HepG2 (cell line): ENCODE data around the gene DEUP1. TPM values are rescaled to one million over a fixed set of nuclear protein-coding genes. Genes with fewer than 3 reads are reported as not detected.

Experiments used
- ATAC-seq: fragments of 200-7000 bp; cut with Tn5 transposase; 3 replicates; pipeline ENCODE4 v1.9.1; 2020; ENCODE audit warnings: mild to moderate bottlenecking, moderate library complexity
- BruUV-seq: library from RNA; stranded (reverse); fragments of 400-500 nt; replicated peaks from 2 replicates; lab custom pipeline; 2021; lab: Mats Ljungman, UMichigan
- CTCF ChIA-PET: fragments of 300-600 bp; formaldehyde crosslinking; extraction: SDS; loops from one replicate; lab custom pipeline; 2021; ENCODE audit warnings: low total read pairs, inconsistent platforms, low intra/inter-chr PET ratio; lab: Yijun Ruan, JAX
- POLR2A ChIA-PET: fragments of 350-600 bp; sonication (Branson Sonifier 250); formaldehyde crosslinking; loops from one replicate; lab custom pipeline; 2020; ENCODE audit warnings: antibody characterized with exemption, inconsistent platforms; lab: Yijun Ruan, JAX
- DNase-seq: peaks from one replicate; pipeline ENCODE4 v3.0.0-alpha.2; 2015; ENCODE audit warnings: low spot score
- FAIRE-seq: peaks from 3 replicates; lab custom pipeline; 2011; peaks lifted over from hg19 to GRCh38; lab: Jason Lieb, UNC
- H2AFZ ChIP-seq: one replicate; pipeline ENCODE4 v1.6.1; 2011; ENCODE audit warnings: low read length, inconsistent platforms
- H3K27ac ChIP-seq: fragments of 300-600 bp; 3 replicates; pipeline ENCODE4 v1.8.0; 2011; ENCODE audit warnings: mixed run types, mild to moderate bottlenecking, mixed read lengths, low read length, inconsistent platforms; ENCODE audit not compliant: insufficient read depth; ENCODE audit errors: extremely low read length
- H3K27me3 ChIP-seq, 2 experiments: fragments of 200-600 bp in 1 of 2; 2 replicates in 1 of 2; 3 replicates in 1 of 2; pipeline versions ENCODE4 v1.6.0 to v1.8.0; 2011; ENCODE audit warnings: low read length in 2 of 2, mild to moderate bottlenecking in 2 of 2, moderate library complexity in 2 of 2, inconsistent platforms in 1 of 2; ENCODE audit not compliant: insufficient read depth in 2 of 2, control insufficient read depth in 1 of 2
- H3K36me3 ChIP-seq, 2 experiments: fragments of 200-600 bp in 1 of 2; replicated peaks in 1 of 2; 2 replicates in 1 of 2; 3 replicates in 1 of 2; pipeline versions ENCODE4 v1.5.1 to v1.8.0; 2011; ENCODE audit warnings: low read length in 2 of 2, inconsistent platforms in 1 of 2; ENCODE audit not compliant: insufficient read depth in 2 of 2, control insufficient read depth in 1 of 2
- H3K4me1 ChIP-seq: 2 replicates; pipeline ENCODE4 v1.5.1; 2012; ENCODE audit warnings: low read length, inconsistent platforms; ENCODE audit not compliant: insufficient read depth
- H3K4me2 ChIP-seq: 2 replicates; pipeline ENCODE4 v1.6.0; 2011; ENCODE audit warnings: low read depth, low read length, inconsistent platforms
- H3K4me3 ChIP-seq, 3 experiments: fragments of 200-600 bp in 1 of 3; sonication (generic), shearing (Covaris generic) in 1 of 3; replicated peaks in 1 of 3; 2 replicates each; pipeline ENCODE4 v1.5.1; 2011 to 2016; ENCODE audit warnings: low read length in 3 of 3, inconsistent platforms in 2 of 3, low read depth in 2 of 3, mild to moderate bottlenecking in 2 of 3, control low read depth in 1 of 3, mixed read lengths in 1 of 3; ENCODE audit not compliant: insufficient read depth in 1 of 3
- H3K79me2 ChIP-seq: one replicate; pipeline ENCODE4 v1.6.1; 2011; ENCODE audit warnings: low read length, inconsistent platforms; ENCODE audit not compliant: insufficient read depth
- H3K9ac ChIP-seq: 2 replicates; pipeline ENCODE4 v1.6.0; 2011; ENCODE audit warnings: mild to moderate bottlenecking, low read depth, low read length, inconsistent platforms; ENCODE audit not compliant: insufficient read depth
- H3K9me3 ChIP-seq: 2 replicates; pipeline ENCODE4 v1.5.1; 2012; ENCODE audit warnings: mild to moderate bottlenecking, low read length
- H4K20me1 ChIP-seq: 2 replicates; pipeline ENCODE4 v1.6.0; 2011; ENCODE audit warnings: inconsistent platforms, mild to moderate bottlenecking, low read length, moderate library complexity; ENCODE audit not compliant: insufficient read depth
- DMAP1 ChIP-seq: IDR thresholded peaks from 2 replicates; pipeline ENCODE4 v1.6.1; 2016
- HNF4A ChIP-seq: sonication (generic); formaldehyde crosslinking; IDR thresholded peaks from 2 replicates; pipeline ENCODE4 v1.4.0; 2020; ENCODE audit warnings: missing genetic modification reagents
- HNRNPK ChIP-seq: fragments of 200-400 bp; formaldehyde crosslinking; IDR thresholded peaks from 2 replicates; pipeline ENCODE4 v1.6.1; 2018; ENCODE audit warnings: low read length, low read depth, moderate library complexity, mild to moderate bottlenecking; ENCODE audit not compliant: poor library complexity, severe bottlenecking
- MXD3 ChIP-seq: IDR thresholded peaks from 2 replicates; pipeline ENCODE4 v1.6.1; 2016; ENCODE audit warnings: mild to moderate bottlenecking, missing biosample characterization, missing genetic modification reagents
- TCF7 ChIP-seq: sonication (generic); IDR thresholded peaks from 2 replicates; pipeline ENCODE4 v1.6.1; 2016; ENCODE audit warnings: antibody characterized with exemption, low read depth
- ZBTB21 ChIP-seq: sonication (generic); formaldehyde crosslinking; IDR thresholded peaks from 2 replicates; pipeline ENCODE4 v1.4.0; 2020; ENCODE audit warnings: missing genetic modification reagents
- ZNF24 ChIP-seq: fragments of 450-650 bp; IDR thresholded peaks from 2 replicates; pipeline ENCODE4 v1.6.1; 2017; ENCODE audit warnings: antibody characterized with exemption, mild to moderate bottlenecking
- ZNF552 ChIP-seq: sonication (generic); formaldehyde crosslinking; IDR thresholded peaks from 2 replicates; pipeline ENCODE4 v1.9.0; 2022; ENCODE audit warnings: missing genetic modification reagents, mild to moderate bottlenecking, borderline replicate concordance
- ZNF562 ChIP-seq: sonication (generic); formaldehyde crosslinking; IDR thresholded peaks from 2 replicates; pipeline ENCODE4 v1.8.0; 2022; ENCODE audit warnings: missing genetic modification reagents, borderline replicate concordance
- ZNF619 ChIP-seq: sonication (generic); formaldehyde crosslinking; IDR thresholded peaks from 2 replicates; pipeline ENCODE4 v1.4.0; 2020; ENCODE audit warnings: mild to moderate bottlenecking, missing genetic modification reagents
- ZNF792 ChIP-seq: IDR thresholded peaks from 2 replicates; pipeline ENCODE4 v1.6.1; 2016
- WGBS: methylation state at CpG from one replicate; pipeline ENCODE4 v1.1.6; 2017; ENCODE audit warnings: low lambda C conversion rate; 5-methylcytosine and 5-hydroxymethylcytosine counted together
- in situ Hi-C: cut with HindIII; loops from 2 replicates; pipeline ENCODE4 v1.10.0; 2017; ENCODE audit warnings: low pct_unique_long_range_greater_than_20kb; ENCODE audit not compliant: extremely low pct_ligation_motif_present
- intact Hi-C: fragments of 100-400 bp; cut with micrococcal nuclease; formaldehyde crosslinking; loops from one replicate; pipeline ENCODE4 v1.10.0; 2022; ENCODE audit not compliant: unreplicated experiment
- polyA plus RNA-seq, 8 experiments: library from polyadenylated mRNA; depleted of rRNA in 3 of 8; stranded (reverse) in 7 of 8; unstranded in 1 of 8; fragments of >200 nt; fragmentation: Illumina TruSeq in 4 of 8; extraction: Trizol in 4 of 8; gene quantifications; 2 replicates each; pipeline versions ENCODE4 v1.2.1 to v1.2.3, GENCODE V29; 2011 to 2016; ENCODE audit warnings: low read depth in 4 of 8, missing spikeins in 1 of 8, mixed read lengths in 1 of 8; ENCODE audit not compliant: insufficient read depth in 1 of 8
- total RNA-seq, 5 experiments: library from RNA; depleted of rRNA; stranded (reverse); fragments of >200 nt; fragmentation: Illumina TruSeq; extraction: Trizol; gene quantifications; 2 replicates each; pipeline ENCODE4 v1.2.3, GENCODE V29; 2016; ENCODE audit warnings: low read depth in 1 of 5
- TF ChIP-seq, protein P1 (sequence below): sonication (generic); formaldehyde crosslinking; IDR thresholded peaks from 2 replicates; pipeline ENCODE4 v1.5.0; 2020; ENCODE audit warnings: missing genetic modification reagents
- TF ChIP-seq, protein P2 (sequence below): sonication (generic); formaldehyde crosslinking; conservative IDR thresholded peaks from 2 replicates; pipeline ENCODE4 v1.8.0; 2022; ENCODE audit warnings: missing genetic modification reagents

DEUP1 gene
- total and polyA plus RNA-seq, 2 of the 13 experiments (the other 11 are each of a cell fraction or from before 2014, with no cell fraction given) = not detected

DNA sequence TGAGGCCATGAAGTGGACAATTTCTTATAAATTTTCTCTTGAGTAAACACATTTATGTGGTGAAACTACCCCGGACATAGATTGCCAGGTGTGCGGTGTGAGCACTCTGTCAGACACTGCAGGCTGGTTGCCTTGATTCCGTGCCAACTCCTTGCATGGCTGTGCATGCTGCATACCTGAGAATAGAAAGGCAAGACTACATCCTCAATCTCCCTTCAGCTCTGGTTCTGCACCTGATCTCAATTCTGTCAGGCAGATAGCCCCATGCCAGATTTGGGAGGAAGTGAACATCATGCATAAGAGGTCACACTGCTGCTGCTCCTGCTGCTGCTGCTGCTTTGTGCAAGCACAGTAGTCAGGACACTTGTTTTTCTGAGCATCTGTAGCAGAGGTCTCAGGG is 42.5 kb upstream of the DEUP1 start:
- WGBS = 0% methylated on average over 1 of the region's 3 CpGs
- no TSS peak for BruUV-seq
- Histone ChIP-seq H3K27me3 (no peaks in the 10 kb centered on the region; a peak in 1 of 5 replicates), H3K4me2 (no peak overlapping the region), H3K9me3 (no peaks in the 10 kb centered on the region), H3K79me2 (no peaks in the 10 kb centered on the region), H3K4me3 (no peak overlapping the region), H3K4me1 (no peaks in the 10 kb centered on the region), H4K20me1 (no peaks in the 10 kb centered on the region), H3K36me3 (no peaks in the 10 kb centered on the region), H2AFZ (no peak overlapping the region), H3K9ac (no peak overlapping the region), H3K27ac (no peak overlapping the region)
- ATAC-seq (no peak), DNase-seq (no peak), FAIRE-seq (no peak)
- ChIA-PET CTCF (no interaction called here), POLR2A (no interaction called here)
- intact Hi-C loops = no loop called here
- in situ Hi-C loops = no loop called here
- TF ChIP-seq ZNF619 (no peak), ZNF562 (CRISPR knock-in tag) (no peak), ZNF24 (no peak), TCF7 (no peak), HNRNPK (no peak), HNF4A (CRISPR knock-in tag) (no peak), MXD3 (CRISPR knock-in tag) (no peak), ZNF792 (no peak), DMAP1 (CRISPR knock-in tag) (no peak), ZNF552 (CRISPR knock-in tag) (no peak), ZBTB21 (CRISPR knock-in tag) (no peak)
- TF ChIP-seq, protein P1, sequence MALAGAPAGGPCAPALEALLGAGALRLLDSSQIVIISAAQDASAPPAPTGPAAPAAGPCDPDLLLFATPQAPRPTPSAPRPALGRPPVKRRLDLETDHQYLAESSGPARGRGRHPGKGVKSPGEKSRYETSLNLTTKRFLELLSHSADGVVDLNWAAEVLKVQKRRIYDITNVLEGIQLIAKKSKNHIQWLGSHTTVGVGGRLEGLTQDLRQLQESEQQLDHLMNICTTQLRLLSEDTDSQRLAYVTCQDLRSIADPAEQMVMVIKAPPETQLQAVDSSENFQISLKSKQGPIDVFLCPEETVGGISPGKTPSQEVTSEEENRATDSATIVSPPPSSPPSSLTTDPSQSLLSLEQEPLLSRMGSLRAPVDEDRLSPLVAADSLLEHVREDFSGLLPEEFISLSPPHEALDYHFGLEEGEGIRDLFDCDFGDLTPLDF (CRISPR knock-in tag) = no peak
- TF ChIP-seq, protein P2, sequence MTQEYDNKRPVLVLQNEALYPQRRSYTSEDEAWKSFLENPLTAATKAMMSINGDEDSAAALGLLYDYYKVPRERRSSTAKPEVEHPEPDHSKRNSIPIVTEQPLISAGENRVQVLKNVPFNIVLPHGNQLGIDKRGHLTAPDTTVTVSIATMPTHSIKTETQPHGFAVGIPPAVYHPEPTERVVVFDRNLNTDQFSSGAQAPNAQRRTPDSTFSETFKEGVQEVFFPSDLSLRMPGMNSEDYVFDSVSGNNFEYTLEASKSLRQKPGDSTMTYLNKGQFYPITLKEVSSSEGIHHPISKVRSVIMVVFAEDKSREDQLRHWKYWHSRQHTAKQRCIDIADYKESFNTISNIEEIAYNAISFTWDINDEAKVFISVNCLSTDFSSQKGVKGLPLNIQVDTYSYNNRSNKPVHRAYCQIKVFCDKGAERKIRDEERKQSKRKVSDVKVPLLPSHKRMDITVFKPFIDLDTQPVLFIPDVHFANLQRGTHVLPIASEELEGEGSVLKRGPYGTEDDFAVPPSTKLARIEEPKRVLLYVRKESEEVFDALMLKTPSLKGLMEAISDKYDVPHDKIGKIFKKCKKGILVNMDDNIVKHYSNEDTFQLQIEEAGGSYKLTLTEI (CRISPR knock-in tag) = no peak
